HG03097 (cell line): Measurements from ENCODE around the gene PLPPR5.
"Not testable (repeated sequence)": the region's sequence is repeated elsewhere in the genome, so short reads cannot be mapped to it uniquely, and the experiment has no call there.

ENCODE experiments used
- ATAC-seq: cut with Tn5 transposase; IDR thresholded peaks from one replicate; pipeline ENCODE4 v1.9.1; 2021; ENCODE audit not compliant: unreplicated experiment, low FRiP score

The PLPPR5 gene, protein sequence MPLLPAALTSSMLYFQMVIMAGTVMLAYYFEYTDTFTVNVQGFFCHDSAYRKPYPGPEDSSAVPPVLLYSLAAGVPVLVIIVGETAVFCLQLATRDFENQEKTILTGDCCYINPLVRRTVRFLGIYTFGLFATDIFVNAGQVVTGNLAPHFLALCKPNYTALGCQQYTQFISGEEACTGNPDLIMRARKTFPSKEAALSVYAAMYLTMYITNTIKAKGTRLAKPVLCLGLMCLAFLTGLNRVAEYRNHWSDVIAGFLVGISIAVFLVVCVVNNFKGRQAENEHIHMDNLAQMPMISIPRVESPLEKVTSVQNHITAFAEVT

DNA sequence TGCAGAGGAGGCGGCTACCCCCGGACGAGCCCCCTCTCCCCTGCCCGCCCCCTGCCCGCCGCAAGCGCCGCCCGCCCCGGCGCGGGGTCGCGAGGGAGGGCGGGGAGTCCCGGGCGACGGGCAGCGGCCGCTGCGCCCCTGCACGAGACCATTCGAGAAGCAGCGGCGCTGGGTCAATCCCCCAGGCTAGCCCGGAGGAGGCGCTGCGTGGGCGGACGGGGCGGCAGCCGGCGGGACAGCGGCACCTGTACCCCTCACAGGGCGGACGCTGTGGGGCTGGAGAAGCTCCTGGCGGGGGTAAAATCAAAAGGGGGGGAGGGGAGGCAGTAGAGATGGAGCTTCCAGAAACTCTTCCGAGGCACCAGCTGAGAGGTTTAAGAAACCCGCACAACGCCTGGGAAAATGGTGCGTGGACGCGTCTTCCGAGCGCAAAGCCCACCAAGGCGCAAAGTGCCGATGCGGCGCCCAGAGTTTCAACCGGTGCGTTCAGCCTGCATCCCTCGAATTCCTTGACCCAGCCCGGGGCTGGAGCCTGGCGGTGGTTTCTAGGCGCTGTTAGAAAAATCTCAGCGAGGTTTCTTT lies at the start of gene PLPPR5:
Gene PLPPR5, minus strand, starts transcription at position 1 of the 582 bp plus-strand sequence. CDS start 190 bp downstream, outside the sequence.
- ATAC-seq, result no peak

DNA sequence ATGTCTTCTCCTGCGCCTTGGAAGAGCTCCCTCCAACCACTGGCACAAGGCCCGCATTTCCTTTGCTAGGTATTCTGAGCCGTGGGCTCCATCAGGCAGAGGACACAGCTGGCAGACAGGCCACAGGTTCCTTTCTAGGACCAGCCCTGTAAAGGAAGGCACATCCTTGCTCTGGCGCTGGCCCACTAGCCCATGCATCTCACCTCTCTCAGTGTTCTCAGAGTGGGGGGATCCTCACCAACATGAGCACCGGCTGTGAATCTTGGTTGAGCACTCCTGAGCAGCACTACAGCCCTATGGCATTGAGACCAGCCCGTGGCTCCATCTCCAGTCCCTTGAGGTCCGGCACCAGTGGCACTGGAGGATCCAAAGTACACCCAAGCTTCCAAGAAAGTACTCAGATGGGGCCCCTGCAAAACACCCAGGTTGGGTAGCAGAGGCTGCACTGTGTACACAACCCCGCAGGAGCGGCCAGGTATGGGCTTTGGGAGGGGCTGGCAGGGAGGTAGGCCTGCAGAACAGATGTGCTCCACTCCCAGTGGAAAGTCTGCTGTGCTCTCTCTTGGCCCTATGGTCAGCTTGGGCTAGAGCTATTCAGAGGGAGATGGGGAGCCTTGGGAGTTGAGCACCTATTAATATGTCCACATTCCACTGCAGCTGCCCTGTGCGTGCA lies 47.1 kb upstream of the PLPPR5 start:
- ATAC-seq, result no peak

DNA sequence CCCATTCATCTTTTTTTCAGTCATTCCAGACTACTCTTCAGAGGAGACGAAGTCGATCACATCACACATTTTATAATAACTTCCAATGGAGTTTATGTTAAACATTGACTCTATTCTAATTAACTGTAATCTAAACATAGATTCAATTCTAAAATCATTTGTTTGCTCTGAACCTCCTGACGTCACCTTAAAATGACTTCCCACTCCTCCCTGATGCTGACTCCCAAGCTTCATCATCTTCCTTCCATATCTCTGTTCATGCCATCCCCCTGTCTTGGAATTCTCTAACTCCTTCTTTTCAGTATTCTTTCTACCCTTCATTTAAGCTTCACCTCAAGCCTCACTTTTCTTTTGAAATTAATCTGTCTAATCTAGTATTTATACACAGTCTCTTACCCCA lies 45.1 kb upstream of the PLPPR5 start:
- no peak for ATAC-seq

DNA sequence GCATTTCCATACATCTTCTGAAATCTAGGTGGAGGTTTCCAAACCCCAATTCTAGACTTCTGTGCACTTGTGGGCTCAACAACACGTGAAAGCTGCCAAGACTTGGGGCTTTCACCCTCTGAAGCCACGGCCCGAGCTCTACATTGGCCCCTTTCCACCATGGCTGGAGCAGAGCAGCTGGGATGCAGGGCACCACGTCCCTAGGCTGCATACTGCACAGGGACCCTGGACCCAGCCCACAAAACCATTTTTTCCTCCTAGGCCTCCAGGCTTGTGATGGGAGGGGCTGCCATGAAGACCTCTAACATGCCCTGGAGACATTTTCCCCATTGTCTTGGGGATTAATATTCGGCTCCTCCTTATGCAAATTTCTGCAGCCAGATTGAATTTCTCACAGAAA lies 32.1 kb upstream of the PLPPR5 start:
- not testable (repeated sequence) for ATAC-seq

DNA sequence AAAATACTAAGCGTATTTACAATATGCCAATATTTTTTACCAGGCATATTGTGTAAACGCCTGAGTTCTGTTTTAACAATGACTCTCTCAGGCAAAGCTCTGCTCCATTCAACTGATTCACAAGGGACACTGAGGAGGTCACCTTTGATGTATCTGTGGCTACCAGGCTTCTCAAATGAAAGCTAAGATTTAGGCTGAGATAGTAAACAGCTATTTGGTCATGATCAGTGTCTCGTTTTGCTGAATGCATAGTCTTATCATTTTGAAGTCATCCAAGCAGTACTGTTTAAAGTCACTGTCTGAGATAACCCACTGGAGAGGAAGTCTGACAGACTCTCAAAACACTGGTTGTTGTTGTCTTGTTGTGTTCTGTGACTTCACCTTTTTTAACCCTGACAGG lies 13.7 kb upstream of the PLPPR5 start:
- no peak for ATAC-seq

DNA sequence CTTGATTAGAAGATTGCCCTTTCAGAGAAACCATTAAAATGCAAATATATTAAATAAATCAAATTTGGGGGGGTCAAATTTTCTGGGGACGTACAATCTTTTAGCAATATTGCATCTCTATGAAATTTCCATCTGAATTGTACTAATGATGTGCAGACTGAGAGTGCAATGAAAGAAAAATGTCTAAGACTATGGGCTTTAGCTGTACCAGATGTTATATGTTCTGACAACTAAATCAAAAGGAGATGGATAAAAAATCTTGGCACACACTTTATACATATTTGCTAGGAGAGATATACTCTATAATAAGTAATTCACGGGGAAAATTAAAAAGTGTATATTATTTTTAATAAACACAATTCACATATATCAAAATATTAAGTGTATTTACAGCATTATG lies 13.0 kb upstream of the PLPPR5 start:
- ATAC-seq, result no peak

DNA sequence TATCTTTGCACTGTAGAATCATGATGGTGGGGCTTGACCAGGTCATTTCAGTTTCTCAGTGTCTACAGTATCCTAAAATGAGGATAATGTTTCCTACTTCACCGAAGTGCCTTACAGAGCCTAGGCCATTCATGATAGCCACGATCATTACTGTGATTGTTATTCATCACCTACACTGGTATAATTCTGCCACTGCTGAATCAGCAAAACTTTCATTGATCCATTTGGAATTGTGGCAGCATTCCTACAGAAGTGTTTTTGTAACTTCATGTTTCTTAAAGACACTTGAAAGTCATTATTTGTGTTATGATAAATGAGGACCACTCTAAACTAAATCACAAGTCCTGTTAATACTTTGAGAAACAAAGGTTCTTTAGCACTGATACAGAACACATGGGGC lies 6.0 kb upstream of the PLPPR5 start:
- ATAC-seq, result no peak

DNA sequence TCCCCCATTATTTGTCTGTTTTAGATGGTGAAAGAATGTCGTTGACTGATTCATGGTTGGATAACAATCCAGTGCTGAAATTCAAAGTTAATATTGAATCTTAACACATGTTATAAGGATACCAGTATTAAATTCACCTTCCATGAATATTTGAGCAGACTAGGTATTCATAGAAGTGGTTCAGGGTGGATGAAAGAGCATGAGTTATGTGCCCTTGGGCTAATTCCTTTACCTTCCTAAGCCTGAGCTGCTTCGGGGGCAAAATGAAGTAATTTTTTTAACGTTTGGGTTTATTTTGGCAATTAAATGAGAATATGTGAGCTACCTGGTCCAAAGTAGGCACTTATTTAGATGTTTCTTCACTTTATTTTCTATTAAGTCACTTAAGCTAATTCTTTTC lies 2.7 kb upstream of the PLPPR5 start:
- ATAC-seq, result no peak

DNA sequence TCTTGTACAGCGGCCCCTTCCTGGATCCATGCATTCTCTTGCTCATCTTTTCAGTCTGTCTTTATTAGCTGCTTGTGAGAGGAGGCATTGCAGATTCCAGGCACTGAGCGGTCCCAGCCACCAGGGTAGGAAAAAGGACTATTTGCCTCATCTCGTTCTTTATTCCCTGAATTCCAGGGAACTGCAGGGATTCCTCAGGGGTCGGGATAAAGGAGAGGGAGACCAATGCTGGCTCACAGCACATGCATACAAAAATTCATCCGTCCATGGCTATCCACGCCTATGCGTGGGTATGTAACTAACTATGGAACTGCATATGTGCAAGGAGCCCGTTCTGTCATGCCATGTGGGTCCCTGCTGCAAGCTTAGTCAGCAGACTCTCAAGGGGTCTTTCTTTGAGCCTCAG lies 879 bp upstream of the PLPPR5 start:
- ATAC-seq, result no peak

DNA sequence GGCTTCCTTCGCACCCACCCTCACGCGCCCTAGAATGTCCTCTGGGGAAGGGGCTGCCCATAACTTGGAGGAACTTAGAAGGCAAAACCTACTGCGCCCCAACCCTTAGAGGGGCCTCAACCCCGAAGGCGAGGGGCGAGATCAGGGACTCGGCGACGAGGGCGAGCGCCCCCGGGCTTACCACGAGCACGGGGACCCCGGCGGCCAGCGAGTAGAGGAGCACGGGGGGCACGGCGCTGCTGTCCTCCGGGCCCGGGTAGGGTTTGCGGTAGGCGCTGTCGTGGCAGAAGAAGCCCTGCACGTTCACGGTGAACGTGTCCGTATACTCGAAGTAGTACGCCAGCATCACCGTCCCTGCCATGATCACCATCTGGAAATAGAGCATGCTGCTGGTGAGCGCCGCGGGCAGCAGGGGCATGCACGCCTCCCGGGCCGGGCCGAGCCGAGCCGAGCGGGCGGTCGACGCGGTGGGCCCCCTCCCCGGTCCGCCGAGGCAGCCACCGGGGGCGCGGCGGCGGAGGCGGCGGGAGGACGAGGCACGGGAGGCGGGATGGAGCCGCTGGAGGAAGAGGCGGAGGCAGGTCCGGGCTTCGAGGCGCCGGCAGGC lies 304 bp downstream of the PLPPR5 start:
- no peak for ATAC-seq

DNA sequence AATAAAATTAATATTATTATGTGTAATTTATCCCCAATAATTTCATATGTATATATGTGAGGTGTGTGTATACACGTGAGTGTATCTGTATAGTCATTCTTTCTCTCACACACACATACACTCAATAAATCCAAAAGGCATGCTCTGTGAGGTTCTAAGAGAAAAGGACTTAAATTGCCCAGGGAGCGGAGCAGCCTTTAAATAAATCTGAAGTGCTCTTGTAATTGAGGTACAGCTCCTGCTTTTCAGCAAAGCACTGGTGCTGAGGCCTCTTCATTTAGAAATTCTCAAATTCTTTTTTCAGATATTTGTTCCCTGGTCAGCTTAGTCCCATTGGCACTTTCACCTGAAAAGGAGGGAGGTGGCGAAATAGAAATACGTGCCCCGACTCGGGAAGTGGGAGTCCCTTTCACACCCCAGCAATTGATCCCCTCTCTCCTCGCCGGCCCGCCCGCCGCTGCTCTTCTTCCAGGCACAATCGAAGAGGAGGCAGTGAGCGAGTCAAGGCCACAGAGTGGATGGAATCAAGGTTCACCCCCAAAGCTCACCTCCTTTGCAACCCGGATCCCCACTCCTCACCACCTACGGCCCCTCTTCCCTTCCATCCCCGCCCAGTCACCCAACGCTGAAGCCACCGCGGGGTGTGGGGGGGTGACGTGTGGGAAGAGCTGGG lies 944 bp downstream of the PLPPR5 start:
- ATAC-seq, result no peak

DNA sequence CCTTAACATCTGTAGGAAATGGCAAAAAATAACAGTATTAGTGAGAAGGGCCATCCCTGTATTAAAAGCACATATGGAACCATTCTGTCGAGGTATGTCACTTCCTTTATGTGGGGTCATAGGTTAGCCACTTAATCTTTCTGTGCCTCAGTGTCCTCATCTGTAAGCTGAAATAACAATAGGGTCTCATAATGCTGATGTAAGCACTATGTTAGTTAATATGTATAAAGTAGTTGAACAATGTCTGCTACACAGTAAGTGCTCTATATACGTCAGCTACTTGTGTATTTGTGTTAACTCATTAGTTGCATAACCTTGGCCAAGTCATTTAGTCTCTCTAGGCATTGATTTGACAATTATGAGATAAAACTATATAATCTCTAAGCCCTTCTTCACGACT lies 11.8 kb downstream of the PLPPR5 start:
- ATAC-seq, result no peak

DNA sequence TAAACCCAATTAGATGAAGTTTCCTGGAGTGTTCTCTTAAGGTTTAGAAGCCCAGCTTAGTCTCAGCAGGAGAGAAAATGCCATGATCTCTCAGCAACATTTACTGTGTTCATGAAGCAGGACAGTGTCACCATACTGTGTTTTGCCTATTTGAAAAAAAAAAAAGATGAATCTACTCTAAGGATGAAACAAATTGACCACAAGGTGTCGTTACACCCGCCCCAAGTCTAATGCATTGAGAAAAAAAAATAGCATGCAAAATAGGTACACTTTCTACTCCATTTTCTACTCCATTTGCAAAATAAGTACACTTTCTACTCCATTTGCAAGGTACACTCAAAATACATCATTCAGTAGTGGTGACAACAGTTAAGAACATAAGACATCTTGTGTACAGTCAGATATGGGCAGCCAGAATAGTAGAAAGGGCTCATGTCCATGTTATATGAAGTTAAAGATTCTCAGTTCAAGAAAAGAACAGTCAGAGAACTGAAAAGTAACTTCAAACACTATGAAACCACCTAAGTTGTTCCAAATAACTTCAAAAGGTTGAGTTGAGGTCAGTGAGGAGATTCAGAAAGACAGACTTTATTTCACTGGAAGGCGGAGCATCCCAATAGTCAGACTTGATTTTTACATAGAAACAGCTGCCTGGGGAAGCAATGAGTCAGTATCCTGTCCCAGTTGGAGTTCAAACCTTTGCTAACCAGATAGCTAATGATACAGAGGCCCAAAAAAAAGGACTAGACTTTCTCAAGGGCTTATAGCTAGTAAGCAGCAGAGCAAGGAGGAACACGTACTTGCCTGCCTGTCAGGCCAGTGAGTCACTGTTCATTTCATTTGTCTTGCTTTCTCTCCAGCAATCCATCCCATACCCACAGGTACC lies 13.3 kb downstream of the PLPPR5 start:
- no peak for ATAC-seq

DNA sequence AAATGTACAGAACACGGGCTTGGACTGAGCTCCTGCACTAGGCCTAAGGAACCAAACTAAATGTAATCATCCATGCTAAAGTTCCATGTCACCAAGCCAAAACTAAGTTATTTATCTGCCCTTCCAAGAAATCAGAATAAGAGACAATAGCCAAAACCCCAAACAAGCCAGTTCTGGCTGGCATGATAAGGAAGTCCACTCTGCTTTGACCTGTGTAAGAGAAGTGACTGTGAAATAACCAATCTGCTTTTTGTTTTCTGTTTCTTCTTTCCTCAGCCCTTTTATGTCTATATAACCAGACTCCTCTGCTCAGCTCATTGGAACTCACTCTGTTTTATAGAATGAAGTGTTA lies 15.1 kb downstream of the PLPPR5 start:
- no peak for ATAC-seq

DNA sequence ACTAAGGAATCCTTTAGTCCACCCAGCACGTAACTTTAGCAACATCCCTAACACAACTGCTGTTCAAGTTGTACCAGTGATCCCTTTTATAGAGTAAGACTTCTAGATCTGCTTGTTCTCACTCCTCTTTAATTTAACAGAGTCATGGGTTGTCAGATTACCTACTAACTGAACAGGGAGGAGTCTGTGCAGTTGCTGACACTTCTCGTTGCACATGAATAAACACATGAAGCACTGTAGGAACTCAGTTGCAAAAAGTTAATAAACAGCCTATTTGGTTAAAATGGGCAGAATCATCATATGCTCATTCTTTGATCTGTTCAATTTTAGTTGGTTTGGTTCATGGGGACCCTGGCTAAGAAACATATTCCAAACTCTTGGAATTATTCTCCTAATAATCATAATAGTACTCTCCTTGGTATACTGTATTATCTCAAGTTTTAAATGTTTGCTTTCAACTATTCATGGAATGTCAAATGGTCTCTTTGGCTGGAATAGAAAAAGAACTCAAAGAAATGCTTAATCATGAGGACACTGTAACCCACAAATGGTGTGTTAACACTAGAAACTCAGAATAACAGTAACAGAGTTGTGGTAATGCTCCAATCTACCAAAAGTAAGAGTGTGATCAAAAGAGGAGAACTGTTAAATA lies 15.6 kb downstream of the PLPPR5 start:
- no peak for ATAC-seq

DNA sequence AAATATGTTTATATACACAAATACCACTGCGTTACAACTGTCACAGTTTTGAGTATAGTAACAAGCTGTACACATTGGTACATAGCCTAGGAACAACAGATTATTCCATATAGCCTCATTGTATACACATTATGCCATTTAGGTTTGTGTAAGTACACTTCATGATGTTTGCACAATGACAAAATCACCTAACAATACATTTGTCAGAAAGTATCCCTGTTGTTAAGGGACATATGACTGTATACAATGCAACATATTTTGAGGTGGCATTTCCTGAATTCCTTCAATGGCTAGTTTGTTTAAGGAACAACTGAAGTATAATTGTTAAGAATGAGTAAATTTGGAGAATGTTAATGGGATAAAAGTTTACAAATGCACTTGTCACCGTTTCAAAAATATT lies 19.0 kb downstream of the PLPPR5 start:
- no peak for ATAC-seq

DNA sequence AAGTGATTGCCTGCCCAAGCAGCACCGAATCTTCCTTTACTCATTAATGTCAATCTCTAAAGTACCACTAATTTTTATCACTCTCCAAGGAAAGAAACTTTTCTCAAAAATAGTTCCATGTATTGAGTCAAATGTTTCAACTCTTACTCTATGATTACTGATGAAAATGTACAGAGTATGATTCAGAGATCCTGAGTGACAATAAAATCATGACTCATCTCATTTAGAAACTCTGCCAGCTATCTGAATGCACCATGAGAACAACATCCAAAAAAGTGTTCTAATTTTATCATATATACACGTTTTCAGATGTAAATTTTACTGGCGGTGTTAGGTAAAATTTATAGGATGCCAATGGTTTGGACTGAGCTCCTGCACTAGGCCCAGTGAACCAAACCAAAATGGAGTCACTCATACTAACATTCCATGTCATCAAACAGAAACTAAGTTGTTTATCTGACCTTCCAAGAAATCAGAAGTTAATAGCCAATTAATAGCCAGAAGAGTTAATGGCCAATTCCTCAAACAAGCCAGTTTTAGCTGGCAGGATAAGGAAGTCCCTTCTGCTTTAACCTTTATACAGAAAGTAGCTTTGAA lies 22.6 kb downstream of the PLPPR5 start:
- no peak for ATAC-seq

DNA sequence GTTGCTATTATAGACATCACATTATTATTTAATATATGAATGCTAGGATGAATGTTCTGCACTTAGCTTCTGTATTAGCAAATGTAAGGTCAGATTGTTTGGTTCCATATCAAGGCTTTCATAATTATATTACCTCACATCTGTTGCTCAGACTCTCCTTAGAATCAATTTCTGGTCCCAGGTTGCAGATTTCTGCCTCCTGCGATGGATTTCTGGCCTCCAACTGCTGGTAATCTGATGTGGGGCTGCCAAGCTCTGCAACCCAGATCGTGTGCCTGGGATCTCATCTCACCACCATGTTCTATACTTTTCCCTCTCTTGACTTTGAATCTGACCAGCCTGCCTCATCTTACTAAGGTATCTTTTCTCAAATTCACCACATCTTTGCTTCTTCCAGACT lies 25.2 kb downstream of the PLPPR5 start:
- no peak for ATAC-seq

DNA sequence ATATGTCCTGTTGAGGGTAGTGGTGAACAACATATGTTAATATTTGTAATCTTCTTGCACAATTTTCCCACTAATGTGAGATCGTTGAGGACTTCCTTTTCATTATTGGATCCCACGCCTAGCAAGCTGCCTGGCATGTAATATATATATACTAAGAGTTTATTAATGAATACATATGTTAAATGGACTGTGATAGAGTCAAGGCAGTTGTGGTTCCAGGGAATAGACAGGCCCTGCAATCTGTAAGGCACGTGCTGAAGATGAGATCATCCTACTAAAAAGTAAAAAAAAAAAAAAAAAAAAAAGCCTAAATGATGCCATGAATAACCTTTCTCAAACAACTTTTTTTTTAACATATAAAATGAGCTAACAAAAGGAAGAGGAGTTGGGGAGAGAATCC lies 28.9 kb downstream of the PLPPR5 start:
- no peak for ATAC-seq
